ENCODE results near the gene LCE1F.

LCE1F gene

GRCh38 chr1:152741656-152742055 lies 33.3 kb upstream of the LCE1F start:
- Histone ChIP-seq H3K27me3 (ENCODE audit: insufficient read depth, poor library complexity, severe bottlenecking) (no peaks in the 10 kb centered on the region), H3K4me3 (replicated peaks; ENCODE audit: insufficient read depth, low read length) (no peak overlapping the region), H3K27ac (replicated peaks) (no peak overlapping the region)
- no peak for DNase-seq (ENCODE audit: low read depth in 1 of 2, low spot score in 1 of 2)
- TF ChIP-seq CTCF (IDR thresholded peaks at IDR 0.05; ENCODE audit: insufficient read depth, low read length) (no peak), GABPA (IDR thresholded peaks at IDR 0.05; ENCODE audit: low read depth) (no peak), POLR2AphosphoS5 (IDR thresholded peaks at IDR 0.05; ENCODE audit: low read depth) (no peak), SPI1 (IDR thresholded peaks at IDR 0.05; ENCODE audit: borderline replicate concordance, low read depth) (no peak)
- TF ChIP-seq, protein P1, sequence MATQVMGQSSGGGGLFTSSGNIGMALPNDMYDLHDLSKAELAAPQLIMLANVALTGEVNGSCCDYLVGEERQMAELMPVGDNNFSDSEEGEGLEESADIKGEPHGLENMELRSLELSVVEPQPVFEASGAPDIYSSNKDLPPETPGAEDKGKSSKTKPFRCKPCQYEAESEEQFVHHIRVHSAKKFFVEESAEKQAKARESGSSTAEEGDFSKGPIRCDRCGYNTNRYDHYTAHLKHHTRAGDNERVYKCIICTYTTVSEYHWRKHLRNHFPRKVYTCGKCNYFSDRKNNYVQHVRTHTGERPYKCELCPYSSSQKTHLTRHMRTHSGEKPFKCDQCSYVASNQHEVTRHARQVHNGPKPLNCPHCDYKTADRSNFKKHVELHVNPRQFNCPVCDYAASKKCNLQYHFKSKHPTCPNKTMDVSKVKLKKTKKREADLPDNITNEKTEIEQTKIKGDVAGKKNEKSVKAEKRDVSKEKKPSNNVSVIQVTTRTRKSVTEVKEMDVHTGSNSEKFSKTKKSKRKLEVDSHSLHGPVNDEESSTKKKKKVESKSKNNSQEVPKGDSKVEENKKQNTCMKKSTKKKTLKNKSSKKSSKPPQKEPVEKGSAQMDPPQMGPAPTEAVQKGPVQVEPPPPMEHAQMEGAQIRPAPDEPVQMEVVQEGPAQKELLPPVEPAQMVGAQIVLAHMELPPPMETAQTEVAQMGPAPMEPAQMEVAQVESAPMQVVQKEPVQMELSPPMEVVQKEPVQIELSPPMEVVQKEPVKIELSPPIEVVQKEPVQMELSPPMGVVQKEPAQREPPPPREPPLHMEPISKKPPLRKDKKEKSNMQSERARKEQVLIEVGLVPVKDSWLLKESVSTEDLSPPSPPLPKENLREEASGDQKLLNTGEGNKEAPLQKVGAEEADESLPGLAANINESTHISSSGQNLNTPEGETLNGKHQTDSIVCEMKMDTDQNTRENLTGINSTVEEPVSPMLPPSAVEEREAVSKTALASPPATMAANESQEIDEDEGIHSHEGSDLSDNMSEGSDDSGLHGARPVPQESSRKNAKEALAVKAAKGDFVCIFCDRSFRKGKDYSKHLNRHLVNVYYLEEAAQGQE (IDR thresholded peaks at IDR 0.05; ENCODE audit: insufficient replicate concordance, low read depth), result no peak

- no peak for DNase-seq (ENCODE audit: low read depth in 1 of 2, low spot score in 1 of 2)
- H3K27me3 ChIP-seq (ENCODE audit: insufficient read depth, poor library complexity, severe bottlenecking), result no peaks in the 10 kb centered on the region
- H3K27ac ChIP-seq (replicated peaks), result no peak overlapping the region
- no peak overlapping the region for H3K4me3 ChIP-seq (replicated peaks; ENCODE audit: insufficient read depth, low read length)
- no peak for TF ChIP-seq GABPA (IDR thresholded peaks at IDR 0.05; ENCODE audit: low read depth)
- TF ChIP-seq CTCF (IDR thresholded peaks at IDR 0.05; ENCODE audit: insufficient read depth, low read length), result no peak
- TF ChIP-seq, protein P1 (IDR thresholded peaks at IDR 0.05; ENCODE audit: insufficient replicate concordance, low read depth), result no peak
- no peak for TF ChIP-seq SPI1 (IDR thresholded peaks at IDR 0.05; ENCODE audit: borderline replicate concordance, low read depth)
- no peak for TF ChIP-seq POLR2AphosphoS5 (IDR thresholded peaks at IDR 0.05; ENCODE audit: low read depth)
These were observed 31.4 kb upstream of the LCE1F start for GRCh38 chr1:152743371-152744145.

DNA sequence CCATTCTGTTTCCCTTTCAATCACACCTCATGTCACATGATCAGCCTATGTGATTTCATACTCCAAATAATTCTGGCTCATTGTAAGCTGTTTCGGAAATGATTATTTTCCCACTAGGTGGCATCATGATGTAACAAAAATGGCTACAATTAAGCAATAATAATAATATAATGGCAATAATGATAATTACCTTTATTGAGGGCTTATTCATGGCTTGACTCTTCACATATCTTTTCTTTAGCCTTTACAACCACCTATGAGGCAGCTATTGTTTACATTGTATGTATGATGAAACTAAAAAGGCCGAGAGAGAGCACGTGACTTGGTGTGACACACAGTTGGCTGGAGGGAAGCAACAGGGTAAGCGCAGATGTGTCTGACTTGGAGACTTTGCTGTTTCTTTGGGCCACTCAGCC lies 29.6 kb upstream of the LCE1F start:
- TF ChIP-seq, protein P1 (IDR thresholded peaks at IDR 0.05; ENCODE audit: insufficient replicate concordance, low read depth), result no peak
- H3K4me3 ChIP-seq (replicated peaks; ENCODE audit: insufficient read depth, low read length), result no peak overlapping the region
- H3K27ac ChIP-seq (replicated peaks), result no peak overlapping the region
- H3K27me3 ChIP-seq (ENCODE audit: insufficient read depth, poor library complexity, severe bottlenecking), result no peaks in the 10 kb centered on the region
- no peak for DNase-seq (ENCODE audit: low read depth in 1 of 2, low spot score in 1 of 2)
